HepG2 (cell line): ENCODE measurements around the gene VWA3B.

Experiments used
- BORCS8-MEF2B ChIP-seq: sonication (generic); formaldehyde crosslinking; IDR thresholded peaks from 2 replicates; pipeline ENCODE4 v1.8.0; 2022; ENCODE audit warnings: mild to moderate bottlenecking, missing genetic modification reagents
- ELF4 ChIP-seq: sonication (generic); formaldehyde crosslinking; IDR thresholded peaks from 2 replicates; pipeline ENCODE4 v1.5.0; 2020; ENCODE audit warnings: missing genetic modification reagents, mild to moderate bottlenecking, moderate library complexity, borderline replicate concordance
- KDM5A ChIP-seq: fragments of 200-600 bp; sonication (generic); IDR thresholded peaks from 2 replicates; pipeline ENCODE4 v1.7.0; 2018; ENCODE audit warnings: antibody characterized with exemption, mild to moderate bottlenecking, low read length, borderline replicate concordance
- NR3C1 ChIP-seq: sonication (generic); formaldehyde crosslinking; IDR thresholded peaks from 2 replicates; pipeline ENCODE4 v1.4.0; 2020; ENCODE audit warnings: missing genetic modification reagents
- POLR2A ChIP-seq, 2 experiments: IDR thresholded peaks; 2 replicates each; pipeline ENCODE4 v1.6.1; 2011; ENCODE audit warnings: low read depth in 2 of 2, low read length in 2 of 2, mild to moderate bottlenecking in 1 of 2, moderate library complexity in 1 of 2; ENCODE audit not compliant: insufficient read depth in 1 of 2
- REL ChIP-seq: sonication (generic); formaldehyde crosslinking; conservative IDR thresholded peaks from 2 replicates; pipeline ENCODE4 v1.8.0; 2022; ENCODE audit warnings: mild to moderate bottlenecking, missing genetic modification reagents, moderate library complexity
- REPIN1 ChIP-seq: sonication (generic); formaldehyde crosslinking; IDR thresholded peaks from 2 replicates; pipeline ENCODE4 v1.8.0; 2022; ENCODE audit warnings: missing genetic modification reagents, low read depth, mild to moderate bottlenecking, borderline replicate concordance
- SMARCC2 ChIP-seq: fragments of 450-650 bp; IDR thresholded peaks from 2 replicates; pipeline ENCODE4 v1.6.1; 2017; ENCODE audit warnings: antibody characterized with exemption, mild to moderate bottlenecking
- THAP7 ChIP-seq: sonication (generic); formaldehyde crosslinking; IDR thresholded peaks from 2 replicates; pipeline ENCODE4 v1.8.1; 2023; ENCODE audit warnings: mild to moderate bottlenecking, missing genetic modification reagents
- TF ChIP-seq, protein P1 (sequence below): sonication (generic); formaldehyde crosslinking; IDR thresholded peaks from 2 replicates; pipeline ENCODE4 v1.5.0; 2020; ENCODE audit warnings: mild to moderate bottlenecking, missing genetic modification reagents, moderate library complexity
- TF ChIP-seq, protein P2 (sequence below): sonication (generic); formaldehyde crosslinking; IDR thresholded peaks from 2 replicates; pipeline ENCODE4 v1.4.0; 2020; ENCODE audit warnings: missing genetic modification reagents

DNA sequence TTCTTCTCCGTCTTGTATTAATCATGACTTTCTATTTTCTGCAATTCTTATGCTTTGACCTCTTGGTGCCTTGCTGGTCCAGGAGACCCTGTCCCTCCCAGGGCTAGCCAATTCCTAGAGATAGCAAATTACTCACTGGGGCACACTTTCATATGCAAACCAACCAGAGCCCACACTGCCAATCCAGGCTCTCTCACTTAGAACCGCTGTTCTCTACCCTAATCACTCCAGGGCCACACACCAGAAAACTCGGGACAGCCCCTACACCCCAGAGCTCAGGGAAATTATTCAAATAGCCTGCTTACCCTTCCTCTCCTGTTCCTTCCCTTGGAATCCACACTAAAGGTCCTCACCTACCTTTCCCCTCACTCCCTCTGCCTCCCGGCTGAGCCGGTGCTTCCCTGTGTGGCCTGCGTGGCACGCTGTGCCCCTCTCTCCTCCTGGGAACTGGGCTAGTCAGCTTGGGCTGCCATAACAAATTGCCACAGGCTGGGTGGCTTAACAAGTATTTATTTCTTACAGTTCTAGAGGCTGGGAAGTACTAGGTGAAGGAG lies 41.7 kb downstream of the VWA3B start:
- no peak for TF ChIP-seq REPIN1 (CRISPR knock-in tag)
- no peak for TF ChIP-seq SMARCC2
- TF ChIP-seq, protein P1, sequence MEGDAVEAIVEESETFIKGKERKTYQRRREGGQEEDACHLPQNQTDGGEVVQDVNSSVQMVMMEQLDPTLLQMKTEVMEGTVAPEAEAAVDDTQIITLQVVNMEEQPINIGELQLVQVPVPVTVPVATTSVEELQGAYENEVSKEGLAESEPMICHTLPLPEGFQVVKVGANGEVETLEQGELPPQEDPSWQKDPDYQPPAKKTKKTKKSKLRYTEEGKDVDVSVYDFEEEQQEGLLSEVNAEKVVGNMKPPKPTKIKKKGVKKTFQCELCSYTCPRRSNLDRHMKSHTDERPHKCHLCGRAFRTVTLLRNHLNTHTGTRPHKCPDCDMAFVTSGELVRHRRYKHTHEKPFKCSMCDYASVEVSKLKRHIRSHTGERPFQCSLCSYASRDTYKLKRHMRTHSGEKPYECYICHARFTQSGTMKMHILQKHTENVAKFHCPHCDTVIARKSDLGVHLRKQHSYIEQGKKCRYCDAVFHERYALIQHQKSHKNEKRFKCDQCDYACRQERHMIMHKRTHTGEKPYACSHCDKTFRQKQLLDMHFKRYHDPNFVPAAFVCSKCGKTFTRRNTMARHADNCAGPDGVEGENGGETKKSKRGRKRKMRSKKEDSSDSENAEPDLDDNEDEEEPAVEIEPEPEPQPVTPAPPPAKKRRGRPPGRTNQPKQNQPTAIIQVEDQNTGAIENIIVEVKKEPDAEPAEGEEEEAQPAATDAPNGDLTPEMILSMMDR (CRISPR knock-in tag) = no peak
- TF ChIP-seq BORCS8-MEF2B (CRISPR knock-in tag) = no peak
- no peak for TF ChIP-seq THAP7
- TF ChIP-seq, protein P2, sequence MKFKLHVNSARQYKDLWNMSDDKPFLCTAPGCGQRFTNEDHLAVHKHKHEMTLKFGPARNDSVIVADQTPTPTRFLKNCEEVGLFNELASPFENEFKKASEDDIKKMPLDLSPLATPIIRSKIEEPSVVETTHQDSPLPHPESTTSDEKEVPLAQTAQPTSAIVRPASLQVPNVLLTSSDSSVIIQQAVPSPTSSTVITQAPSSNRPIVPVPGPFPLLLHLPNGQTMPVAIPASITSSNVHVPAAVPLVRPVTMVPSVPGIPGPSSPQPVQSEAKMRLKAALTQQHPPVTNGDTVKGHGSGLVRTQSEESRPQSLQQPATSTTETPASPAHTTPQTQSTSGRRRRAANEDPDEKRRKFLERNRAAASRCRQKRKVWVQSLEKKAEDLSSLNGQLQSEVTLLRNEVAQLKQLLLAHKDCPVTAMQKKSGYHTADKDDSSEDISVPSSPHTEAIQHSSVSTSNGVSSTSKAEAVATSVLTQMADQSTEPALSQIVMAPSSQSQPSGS = no peak
- TF ChIP-seq POLR2A (IDR thresholded peaks at IDR 0.05; ENCODE audit: insufficient read depth in 1 of 2, low read depth in 2 of 2, low read length in 2 of 2) = no peak
- no peak for TF ChIP-seq KDM5A
- TF ChIP-seq REL = no peak
- no peak for TF ChIP-seq NR3C1 (CRISPR knock-in tag)
- TF ChIP-seq ELF4 (CRISPR knock-in tag) = no peak
